NCI-H2107 treated with DMSO at 0.1 percent for 48 hours (cell line): ENCODE measurements around the gene SYNDIG1.

Source experiments
- DNase-seq: peaks from one replicate; lab custom pipeline; 2025; ENCODE audit not compliant: unreplicated experiment; lab: John Stamatoyannopoulos, UW

Gene SYNDIG1

DNA sequence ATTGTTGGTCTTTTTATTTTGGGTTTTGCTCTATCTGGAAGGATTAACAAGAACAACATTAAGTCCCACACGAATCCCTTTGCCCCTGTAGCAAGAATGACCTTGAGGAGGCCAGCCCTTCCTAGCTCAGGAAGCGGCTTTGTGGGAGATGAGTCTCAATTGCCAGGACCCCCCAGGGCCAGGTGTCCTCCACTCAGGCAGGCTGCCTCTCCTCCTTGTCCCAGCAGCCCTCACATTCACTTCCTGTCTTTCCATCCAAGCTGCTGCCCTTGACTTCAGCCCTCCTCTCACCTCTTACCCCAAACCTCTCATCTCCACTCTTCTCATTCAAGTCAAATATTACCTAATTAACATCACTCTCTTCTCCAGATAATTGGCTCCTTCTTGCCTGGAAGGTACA lies 22.6 kb upstream of the SYNDIG1 start:
- no peak for DNase-seq

DNA sequence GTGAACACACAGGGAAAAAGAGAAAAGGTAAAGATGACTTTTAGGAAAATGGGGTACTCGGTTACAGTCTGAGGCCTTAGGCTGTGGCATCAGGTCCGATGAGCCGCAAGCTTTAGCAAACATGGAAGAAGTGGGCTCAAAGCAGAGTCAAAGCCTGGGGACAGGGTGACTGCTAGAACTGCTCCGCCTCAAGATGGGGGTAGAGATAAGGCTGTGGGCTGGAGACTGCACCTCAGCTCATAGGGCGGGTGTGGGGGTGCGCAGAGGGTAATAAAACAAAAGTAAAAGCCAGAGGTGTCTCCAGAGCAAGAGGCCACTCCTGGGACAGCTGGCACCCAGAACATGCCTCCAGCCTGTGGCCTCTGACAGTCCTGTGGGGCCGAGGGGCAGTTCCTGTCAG lies 21.3 kb upstream of the SYNDIG1 start:
- no peak for DNase-seq

DNA sequence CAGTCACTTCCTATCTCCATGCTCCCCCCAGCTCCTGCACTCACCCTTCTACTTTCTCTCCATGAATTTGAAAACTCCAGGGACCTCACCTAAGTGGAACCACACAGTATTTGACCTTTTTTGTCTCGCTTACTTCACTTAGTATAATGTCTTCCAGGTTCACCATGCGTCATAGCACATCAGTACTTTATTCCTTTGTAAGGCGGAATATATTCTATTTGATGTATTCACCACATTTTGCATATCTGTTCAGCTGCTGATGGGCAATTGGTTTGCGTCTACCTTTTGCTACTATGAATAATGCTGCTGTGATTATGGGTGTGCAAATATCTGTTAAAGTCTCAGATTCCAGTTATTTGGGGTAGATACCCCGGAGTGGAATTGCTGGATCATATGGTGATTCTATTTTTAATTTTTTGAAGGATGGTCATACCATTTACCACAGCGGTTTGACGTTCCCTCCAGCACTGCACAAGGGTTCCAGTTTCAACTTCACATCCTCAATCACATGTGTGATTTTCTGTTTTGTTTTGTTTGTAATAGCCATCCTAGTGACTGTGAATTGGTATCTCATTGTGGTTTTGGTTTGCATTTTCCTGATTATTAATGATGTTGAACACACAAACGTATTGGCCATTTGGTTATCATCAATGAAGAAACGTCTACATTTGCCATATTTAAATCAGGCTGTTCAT lies 20.3 kb upstream of the SYNDIG1 start:
- no peak for DNase-seq

DNA sequence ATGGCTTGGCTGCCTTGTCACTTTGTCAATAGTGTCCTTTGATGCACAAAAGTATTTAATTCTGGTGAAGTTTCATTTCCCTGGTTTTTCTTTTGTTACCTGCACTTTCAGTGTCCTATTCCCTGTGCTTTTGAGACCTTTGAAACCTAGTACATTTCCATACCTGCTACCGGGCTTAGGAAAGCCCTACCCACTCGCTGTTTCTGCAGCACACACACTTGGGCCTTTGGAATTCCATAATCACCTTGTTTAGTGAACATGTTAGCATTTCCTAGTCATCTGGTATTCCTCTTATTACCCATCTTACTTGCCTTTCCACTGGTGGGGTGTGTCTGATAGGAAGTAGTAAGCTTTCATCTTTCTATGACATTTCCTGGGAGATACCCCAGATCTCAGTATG lies 19.3 kb upstream of the SYNDIG1 start:
- DNase-seq: no peak

DNA sequence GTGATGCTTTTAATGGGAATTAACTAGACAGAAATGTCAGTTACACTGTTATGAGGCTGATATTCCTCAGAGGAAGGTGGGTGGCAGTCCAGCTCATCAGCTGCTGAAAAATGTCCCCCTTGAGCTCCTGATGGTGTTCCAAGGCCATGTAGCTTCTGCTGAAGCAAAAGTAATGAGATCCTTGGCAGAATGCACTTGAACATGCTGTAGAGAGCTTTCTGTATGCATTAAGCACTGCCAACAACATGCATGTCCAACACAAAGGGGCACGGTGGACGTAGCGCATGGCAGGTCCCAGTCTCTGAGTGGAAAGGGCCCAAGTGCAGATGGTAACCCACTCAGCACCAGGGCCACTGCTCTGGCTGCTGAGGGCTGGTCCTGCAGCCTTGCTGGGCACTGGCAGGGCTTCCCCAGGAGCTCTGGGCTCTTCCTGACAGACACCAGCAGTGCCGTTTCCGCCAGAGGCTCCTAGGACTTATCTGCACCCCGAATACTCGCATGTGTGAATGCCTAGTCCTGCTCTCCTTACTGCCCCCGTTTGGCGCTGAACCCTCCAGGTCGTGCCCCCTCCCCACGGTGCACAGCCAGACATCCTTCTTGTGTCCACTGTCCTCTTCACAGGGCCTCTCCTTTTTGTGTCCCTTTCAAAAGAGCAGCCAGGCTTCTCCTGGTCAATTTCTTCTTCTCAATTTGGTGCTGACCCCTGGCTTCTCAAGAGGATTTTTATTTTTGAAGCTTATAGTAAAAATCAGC lies 18.6 kb upstream of the SYNDIG1 start:
- no peak for DNase-seq

DNA sequence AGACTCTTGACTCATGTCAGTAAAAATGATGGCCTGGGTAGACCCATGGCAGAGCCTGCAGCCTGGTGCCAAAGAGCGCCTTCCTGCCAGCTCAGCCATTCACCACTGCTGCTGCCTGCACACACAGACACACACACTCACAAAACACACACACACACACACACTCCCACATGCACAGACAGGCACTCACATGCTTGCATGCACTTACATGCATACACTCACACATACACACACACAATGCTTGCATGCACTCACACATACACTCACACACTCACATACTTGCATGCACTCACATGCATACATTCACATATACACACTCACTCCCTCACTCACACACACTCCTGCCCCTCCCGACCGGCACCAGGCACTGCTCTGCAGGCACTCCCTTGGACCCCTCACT lies 18.0 kb upstream of the SYNDIG1 start:
- DNase-seq: no peak

DNA sequence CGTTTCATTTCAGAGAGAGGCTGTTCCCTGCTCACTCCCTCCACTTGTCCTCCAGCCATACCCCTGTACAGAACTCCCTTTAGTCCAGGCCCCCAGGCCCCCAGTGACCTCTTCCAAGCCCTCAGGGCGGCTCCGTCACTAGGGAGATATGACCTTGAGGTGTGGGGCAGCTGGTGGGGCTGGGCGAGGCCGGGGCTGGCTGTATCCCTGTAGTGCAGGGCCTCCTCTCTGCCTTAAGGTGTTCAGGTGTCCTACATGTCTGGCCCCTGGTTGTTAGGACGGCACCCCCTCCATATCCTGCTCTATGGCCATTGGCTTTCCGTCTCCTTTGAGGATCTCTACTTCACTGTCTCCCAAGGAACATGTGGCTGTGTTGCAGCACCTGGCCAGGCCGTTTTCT lies 17.4 kb upstream of the SYNDIG1 start:
- DNase-seq: no peak

DNA sequence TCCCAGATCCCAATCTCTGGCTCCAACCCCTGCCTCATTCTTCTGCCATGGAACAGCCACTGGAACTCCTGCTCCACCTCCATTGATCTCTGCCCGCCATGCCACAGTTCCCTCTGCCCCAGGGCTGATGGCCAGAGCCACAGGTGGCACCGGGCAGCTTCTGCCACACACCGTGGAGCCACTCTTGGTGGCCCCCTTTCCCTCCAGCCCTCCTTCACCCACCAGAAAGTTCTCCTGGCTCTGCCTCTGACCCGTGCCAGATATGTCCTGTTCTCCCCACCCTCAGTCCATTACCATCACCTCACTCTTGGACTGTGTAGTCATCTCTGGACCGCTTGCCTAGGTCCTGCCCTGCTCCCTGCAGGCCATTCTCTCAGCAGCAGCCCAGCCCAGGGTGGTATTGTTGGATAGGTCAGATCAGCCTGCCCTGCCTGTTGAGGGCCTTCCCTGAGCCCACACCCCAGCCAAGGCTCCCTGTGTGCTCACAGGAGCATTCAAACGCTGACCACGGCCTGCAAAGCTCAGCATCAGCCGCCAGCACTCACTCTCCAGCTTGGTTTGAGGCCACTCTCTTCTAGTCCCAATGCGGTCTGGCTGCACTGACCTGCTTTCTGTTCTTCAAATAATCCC lies 16.8 kb upstream of the SYNDIG1 start:
- no peak for DNase-seq

DNA sequence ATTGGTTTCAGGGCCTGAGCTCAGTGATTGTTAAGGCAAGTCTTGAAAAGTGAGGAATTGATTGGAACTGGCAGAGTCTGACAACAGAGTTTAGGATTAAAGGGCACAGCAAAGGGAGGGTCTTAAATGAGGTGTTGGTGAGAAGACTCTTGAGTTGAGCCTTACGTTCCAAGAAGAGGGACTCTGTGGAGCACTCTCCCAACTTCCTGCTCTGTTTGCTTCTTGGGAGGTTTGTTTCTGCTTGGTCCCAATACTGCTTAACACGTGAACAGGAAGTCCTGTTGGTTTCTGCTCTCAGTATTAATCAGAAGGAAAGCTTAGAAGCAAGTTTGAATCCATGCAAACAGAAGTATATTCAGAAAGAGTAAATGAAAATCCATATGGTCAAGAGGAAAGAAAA lies 15.6 kb upstream of the SYNDIG1 start:
- DNase-seq: no peak

DNA sequence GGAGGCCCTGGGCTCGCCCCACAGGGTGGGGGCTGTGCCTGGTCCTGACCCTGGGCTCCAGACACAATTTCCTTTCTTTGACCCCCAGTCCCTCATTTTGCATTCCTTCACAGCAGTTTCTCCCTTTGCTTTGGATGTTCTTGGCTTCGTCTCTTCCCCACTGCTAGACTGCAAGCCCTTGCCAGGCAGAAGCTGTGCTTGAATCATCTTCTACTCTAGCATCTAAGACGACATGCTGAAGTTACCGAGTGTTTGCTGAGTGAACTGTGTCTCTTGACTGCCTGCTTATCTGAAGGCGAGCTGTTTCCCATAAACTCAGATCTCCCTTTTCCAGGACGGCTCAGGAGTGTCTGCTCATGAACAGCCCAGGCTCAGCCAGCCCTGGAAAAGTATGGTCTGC lies 14.3 kb upstream of the SYNDIG1 start:
- DNase-seq: no peak

DNA sequence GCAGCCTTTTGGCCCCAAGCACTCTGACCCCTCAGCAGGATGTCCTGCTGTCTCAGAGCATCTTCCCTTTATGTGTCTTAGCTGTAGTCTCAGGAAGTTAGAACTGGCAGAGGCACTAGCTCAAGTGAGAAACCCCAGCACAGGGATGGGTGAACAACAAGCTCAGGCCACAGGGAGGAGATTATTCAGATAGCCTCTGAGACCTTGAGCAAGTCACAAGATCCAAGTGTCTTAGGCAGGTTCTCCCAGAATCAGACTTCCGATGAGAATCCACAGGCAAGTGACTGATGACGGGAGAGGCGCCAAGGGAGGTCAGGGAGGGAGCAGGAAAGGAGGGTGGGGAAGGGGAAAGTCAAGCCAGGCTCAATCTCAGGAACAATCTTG lies 13.0 kb upstream of the SYNDIG1 start:
- no peak for DNase-seq

DNA sequence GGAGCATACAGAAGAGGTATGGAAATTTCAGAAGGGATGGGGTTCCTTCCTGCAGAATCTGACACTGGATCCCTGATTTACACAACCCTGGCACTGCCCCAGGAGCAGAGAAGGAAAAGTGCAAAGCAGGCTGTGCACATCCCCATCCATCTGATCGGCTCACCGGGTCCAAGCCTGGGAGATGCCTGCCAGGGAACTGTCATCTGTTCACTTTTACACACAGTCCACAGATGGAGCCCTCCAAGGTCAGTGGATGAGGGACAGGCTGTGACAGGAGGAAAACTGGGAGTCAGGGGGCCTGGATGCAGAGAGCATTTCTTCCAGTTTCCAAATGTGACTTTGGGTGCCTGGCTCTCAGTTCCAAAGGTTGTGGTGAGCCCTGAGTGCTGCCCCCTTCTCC lies 11.0 kb upstream of the SYNDIG1 start:
- DNase-seq: no peak

DNA sequence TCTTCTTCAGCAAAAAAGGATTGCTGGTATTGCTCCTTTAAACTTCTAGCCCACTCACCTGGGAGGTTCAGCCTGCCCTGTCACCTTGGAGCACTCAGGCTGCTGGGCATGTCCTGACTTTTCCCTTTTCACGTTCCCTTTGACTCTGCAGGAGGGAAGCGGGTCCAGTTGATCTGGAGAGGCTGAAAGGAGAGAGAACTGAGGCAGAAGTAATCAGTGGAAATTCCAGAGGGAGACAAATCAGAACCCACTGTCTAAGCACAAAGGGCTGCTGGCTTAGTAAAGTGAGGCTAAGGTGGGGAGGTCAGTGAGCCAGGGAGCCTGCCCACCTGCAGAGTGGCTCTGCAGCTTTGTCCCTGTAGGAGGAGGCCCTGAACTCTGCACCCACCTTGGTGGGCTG lies 9.7 kb upstream of the SYNDIG1 start:
- no peak for DNase-seq

DNA sequence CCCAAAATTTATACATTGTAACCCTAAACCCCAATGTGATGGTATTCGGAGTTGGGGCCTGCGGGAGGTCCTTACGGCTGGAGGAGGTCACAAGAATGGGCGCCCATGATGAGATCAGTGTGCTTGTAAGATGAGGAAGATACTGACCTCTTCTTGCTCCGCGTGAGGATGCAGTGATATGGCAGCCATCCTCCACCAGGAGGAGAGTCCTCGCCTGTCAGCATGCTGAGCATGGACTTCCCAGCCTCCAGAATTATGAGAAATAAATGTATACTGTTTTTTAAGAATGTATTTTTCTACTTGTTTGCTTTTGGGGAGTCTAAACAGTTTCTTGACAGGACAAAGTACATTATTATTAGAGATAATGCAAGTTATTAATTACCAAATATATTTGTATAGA lies 8.7 kb upstream of the SYNDIG1 start:
- DNase-seq: no peak

DNA sequence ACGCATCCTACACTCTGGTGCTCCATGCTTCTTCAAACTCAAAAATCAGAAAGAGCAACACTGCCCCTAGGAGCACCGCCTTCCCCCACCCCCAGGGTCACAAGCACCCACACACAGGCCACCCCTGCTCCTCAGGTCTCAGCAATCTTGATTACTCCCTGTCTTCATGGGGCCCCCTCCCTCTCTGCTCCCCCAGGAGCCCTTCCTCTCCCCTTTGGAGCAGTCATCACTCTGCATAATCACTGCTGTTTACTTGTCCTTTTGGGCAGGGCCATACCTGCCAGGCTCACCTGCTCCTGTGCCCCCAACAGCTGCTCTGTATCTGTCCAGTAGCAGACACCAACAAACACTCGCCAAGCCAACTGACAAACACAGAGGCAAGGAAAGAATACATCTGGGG lies 7.6 kb upstream of the SYNDIG1 start:
- DNase-seq: no peak

DNA sequence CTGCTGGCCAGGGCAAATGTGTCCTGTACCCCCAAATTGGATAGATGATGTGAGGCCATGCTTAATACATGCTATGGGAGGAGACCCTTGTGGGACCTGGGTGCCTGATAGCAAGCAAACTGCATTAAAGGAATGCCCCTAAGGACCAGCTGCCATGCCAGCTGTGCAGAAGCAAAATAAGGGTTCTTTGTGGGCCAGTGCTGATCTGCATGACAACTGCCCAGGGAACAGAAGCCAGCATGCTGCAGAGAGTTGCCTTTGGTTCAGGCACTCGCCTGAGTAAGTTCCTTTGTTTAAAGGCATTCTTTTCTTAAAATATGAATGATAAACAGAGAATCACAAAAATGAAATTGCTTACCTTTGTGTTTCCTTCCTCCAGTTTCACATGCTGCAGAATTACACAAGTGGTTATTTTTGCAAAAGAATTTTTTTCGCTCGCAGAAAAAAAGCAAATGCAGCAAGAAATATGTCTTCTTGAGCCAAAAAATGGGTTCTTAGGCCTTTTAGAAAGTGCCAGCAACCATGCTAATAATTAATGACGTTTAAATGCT lies 6.9 kb upstream of the SYNDIG1 start:
- DNase-seq: no peak

DNA sequence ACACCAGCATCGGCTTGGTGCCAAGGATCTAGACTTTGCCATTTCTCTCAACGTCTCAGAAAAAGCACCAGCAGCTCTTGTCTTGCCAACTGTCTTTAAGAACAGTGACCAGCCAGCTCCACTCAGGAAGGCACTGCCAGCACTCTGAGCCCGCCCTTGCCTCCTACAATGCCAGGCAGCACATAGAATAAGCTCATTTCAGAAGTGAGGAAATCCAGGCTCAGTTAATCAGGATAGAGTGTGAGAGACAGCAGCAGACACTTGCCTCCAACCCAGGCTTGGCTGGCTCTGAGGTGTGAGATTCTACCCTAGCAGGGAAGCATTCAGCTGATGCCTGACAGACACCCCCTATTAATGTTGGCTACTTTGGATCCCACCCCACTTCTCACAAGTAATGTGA lies 4.3 kb upstream of the SYNDIG1 start:
- no peak for DNase-seq

DNA sequence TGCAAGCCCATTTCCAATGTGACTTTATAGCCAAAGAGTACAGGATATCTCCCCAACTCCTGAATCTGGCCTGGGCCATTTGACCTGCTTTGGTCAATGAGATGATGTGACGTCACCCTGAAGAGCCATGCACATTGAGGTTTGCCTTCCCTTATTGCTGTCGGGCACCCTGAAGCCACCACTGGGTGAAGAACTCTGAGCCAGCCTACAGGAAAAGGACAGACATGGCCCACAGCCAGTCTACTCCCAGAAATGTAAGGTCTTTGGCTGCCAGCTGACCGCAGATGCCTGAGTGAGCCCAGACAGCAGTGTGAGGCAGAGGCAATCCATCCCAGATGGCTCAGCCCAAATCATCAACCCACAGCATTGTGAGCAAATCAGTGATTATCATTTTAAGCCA lies 3.7 kb upstream of the SYNDIG1 start:
- no peak for DNase-seq

DNA sequence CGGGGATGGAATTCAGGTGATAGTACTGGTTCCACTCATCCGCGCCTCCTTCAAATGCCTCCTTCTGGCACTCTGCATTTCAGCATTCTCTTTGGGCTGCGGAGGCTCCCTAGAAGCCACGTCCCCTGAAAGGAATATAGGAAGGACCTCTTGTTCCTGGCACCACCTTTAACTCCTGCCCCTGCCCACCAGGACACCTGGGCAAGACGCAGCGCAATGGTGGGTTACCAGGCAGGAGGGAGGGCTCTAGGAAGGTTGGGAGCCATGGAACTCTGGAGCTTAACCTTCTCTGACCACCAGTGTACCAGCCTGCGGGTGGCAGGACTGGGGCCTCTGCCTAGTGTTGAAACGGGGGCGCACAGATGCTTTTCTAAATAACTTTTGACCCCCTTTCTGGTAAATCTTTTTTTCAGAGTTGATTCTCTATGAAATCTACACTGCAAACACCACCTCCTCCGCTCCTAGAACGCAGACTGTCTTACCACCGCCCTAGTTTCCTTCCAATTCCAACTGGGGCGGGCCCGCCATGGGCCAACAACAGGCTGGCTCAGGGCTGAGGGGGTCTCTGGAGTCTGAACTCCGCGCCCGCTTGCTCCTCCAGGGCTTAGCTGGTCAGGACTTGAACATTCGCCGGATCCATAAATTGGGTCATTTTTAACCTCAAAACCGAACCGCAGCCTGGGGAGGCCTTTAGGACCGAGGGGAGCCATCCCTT lies 871 bp upstream of the SYNDIG1 start:
- no peak for DNase-seq

DNA sequence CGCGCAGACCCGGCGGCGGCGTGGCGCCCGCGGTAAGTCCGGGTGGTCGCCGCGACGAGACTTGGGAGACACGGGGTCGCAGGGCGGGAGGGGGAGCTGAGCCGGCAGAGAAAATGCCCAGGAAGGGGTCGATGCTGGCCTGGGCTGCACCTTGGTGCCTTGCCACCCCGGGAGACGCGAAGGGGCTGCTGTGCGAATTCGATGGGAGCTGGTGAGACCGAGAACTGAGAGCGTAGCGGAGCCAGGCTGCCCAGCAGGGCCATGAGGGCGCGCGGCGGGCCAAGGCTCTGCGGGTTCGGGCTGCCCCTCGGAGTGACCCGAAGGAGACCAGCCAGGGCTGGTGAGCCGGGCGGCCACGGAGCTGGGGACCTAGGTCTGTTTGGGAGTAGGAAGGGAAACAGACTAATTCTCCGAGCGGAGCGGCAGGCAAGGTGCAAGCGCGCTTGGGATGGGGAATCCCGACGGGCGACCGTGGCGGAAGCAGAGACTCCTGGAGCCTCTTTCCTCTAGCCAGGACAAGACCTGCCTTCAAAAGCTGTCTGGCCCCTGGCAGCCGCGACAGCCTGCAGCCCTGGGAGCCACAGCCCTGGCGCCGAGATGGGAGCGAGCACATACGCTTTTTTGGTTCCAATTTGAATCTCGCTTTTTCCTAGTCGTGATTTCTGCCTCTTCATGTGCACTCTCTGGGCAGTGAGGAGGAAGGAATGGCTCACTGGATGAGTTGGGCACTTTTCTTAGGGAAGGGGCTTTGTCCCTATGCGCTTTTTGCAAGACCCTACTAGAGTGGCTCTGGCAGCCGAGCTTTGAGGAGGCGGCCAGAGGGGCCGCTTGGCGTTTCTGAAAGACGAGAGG lies 691 bp downstream of the SYNDIG1 start:
- no peak for DNase-seq
